ENCODE results near the gene AP4B1. TPM values are rescaled to one million over a fixed set of nuclear protein-coding genes. Genes with fewer than 3 reads are reported as not detected.

The AP4B1 gene
- total RNA-seq, 2 experiments from 2014 or later: 44.1 to 48.0 TPM

- no peak for ATAC-seq (ENCODE audit: poor library complexity)
- no peak for TF ChIP-seq CTCF (IDR thresholded peaks at IDR 0.05)
- Mint-ChIP-seq H3K27me3 (no peaks in the 10 kb centered on the region), H3K4me1 (ENCODE audit: low read depth) (peaks cover 81% of the 10 kb centered on the region), H3K4me3 (peak overlapping the region; percentile 70), H3K36me3 (ENCODE audit: low read depth) (peaks cover 41% of the 10 kb centered on the region), H3K9me3 (no peaks in the 10 kb centered on the region), H3K27ac (peak overlapping the region; percentile 100)
- no peaks in the 10 kb centered on the region for H3K27me3 ChIP-seq (ENCODE audit: control insufficient read depth in 1 of 2, insufficient read depth in 2 of 2, low read length in 2 of 2)
- ChIA-PET POLR2A (interaction anchor here (0.6 to 10.1 kb wide), 4 partner anchors 16 to 122 kb away, joined by 3 to 245 read pairs (median 4); partner anchors contain the start of gene RSBN1), CTCF (interaction anchor here (1.0 kb wide), 1 partner anchor 30 kb away, joined by 4 read pairs; no protein-coding TSS in a partner anchor)
- peaks cover 55% of the 10 kb centered on the region for H3K4me1 ChIP-seq (ENCODE audit: insufficient read depth, low read length)
- H3K4me3 ChIP-seq (ENCODE audit: low read length): no peak overlapping the region
- DNase-seq: no peak
- intact Hi-C loops (cut with DNase I, micrococcal nuclease): loop anchor here in 1 of 2 experiments (5.0 kb wide), 1 partner anchor 62 kb away; the partner anchor contains the start of gene PTPN22
- peak overlapping the region in 1 of 2 donors; percentile 98 for H3K27ac ChIP-seq (ENCODE audit: low read depth in 1 of 2, low read length in 2 of 2)
- no peaks in the 10 kb centered on the region for H3K36me3 ChIP-seq (ENCODE audit: insufficient read depth, low read length)
- no peaks in the 10 kb centered on the region for H3K9me3 ChIP-seq (ENCODE audit: control insufficient read depth in 1 of 2, insufficient read depth in 1 of 2, low read length in 2 of 2)
Measured at GRCh38 chr1:113934006-113934405, 29.4 kb upstream of the AP4B1 start.

DNA sequence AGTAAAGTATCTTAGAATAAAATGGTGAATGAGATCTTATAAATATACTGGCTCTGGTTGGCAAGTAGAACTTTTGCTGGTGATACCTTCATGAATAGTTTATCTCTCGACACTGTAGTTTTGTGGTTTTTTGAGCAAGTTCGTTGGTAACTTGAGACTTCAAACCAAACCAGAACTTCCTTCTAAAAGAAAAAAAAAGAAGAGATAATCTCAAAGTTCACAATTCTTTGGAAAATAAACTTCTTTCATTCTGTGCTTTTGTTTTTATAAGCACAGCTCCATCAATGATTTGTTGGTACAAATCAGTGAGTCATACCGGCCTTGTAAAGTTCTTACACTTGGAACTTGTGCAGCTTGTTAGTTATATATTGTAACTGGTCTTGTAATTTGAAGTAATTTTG is 26.9 kb upstream of the AP4B1 start:
- H3K27ac Mint-ChIP-seq: peak overlapping the region; percentile 100
- peak; percentile 5 for ATAC-seq (ENCODE audit: poor library complexity)

More for the DNA sequence above, 26.9 kb upstream of the AP4B1 start:
- ChIA-PET POLR2A (interaction anchor here (0.6 to 10.1 kb wide), 18 partner anchors 8 to 919 kb away, joined by 3 to 256 read pairs (median 4); partner anchors contain the start of genes AP4B1, DCLRE1B, NRAS and PHTF1), CTCF (interaction anchor here (0.6 to 5.7 kb wide), 8 partner anchors 9 to 351 kb away, joined by 3 to 60 read pairs (median 12); partner anchors contain the start of genes AP4B1, DCLRE1B and RSBN1)
- Histone ChIP-seq H3K9me3 (ENCODE audit: control insufficient read depth in 1 of 2, insufficient read depth in 1 of 2, low read length in 2 of 2) (no peaks in the 10 kb centered on the region), H3K36me3 (ENCODE audit: insufficient read depth, low read length) (no peaks in the 10 kb centered on the region), H3K4me1 (ENCODE audit: insufficient read depth, low read length) (peaks cover 47% of the 10 kb centered on the region), H3K27me3 (ENCODE audit: control insufficient read depth in 1 of 2, insufficient read depth in 2 of 2, low read length in 2 of 2) (no peaks in the 10 kb centered on the region), H3K4me3 (ENCODE audit: low read length) (peak overlapping the region; percentile 96), H3K27ac (ENCODE audit: low read depth in 1 of 2, low read length in 2 of 2) (peak overlapping the region; percentile 98)
- intact Hi-C loops (cut with DNase I, micrococcal nuclease): loop anchor here (1.0 to 5.0 kb wide), 3 partner anchors 9 to 59 kb away; partner anchors contain the start of gene PTPN22 (in 1 of the 2)
- Mint-ChIP-seq H3K4me1 (ENCODE audit: low read depth) (peaks cover 74% of the 10 kb centered on the region), H3K36me3 (ENCODE audit: low read depth) (peaks cover 38% of the 10 kb centered on the region), H3K9me3 (no peaks in the 10 kb centered on the region), H3K4me3 (peak overlapping the region; percentile 92), H3K27me3 (no peaks in the 10 kb centered on the region)
- TF ChIP-seq CTCF (IDR thresholded peaks at IDR 0.05): no peak
- peak in 3 of 14 experiments; percentile 63 to 76 (median 72) for DNase-seq
